NCI-H446 treated with DMSO at 0.1 percent for 48 hours (cell line): ENCODE measurements around the gene GSDME.
"Not testable (repeated sequence)": the region's sequence is repeated elsewhere in the genome, so short reads cannot be mapped to it uniquely, and the experiment has no call there.

Experiments
- DNase-seq: peaks from one replicate; lab custom pipeline; 2025; lab: John Stamatoyannopoulos, UW

GSDME gene

DNA sequence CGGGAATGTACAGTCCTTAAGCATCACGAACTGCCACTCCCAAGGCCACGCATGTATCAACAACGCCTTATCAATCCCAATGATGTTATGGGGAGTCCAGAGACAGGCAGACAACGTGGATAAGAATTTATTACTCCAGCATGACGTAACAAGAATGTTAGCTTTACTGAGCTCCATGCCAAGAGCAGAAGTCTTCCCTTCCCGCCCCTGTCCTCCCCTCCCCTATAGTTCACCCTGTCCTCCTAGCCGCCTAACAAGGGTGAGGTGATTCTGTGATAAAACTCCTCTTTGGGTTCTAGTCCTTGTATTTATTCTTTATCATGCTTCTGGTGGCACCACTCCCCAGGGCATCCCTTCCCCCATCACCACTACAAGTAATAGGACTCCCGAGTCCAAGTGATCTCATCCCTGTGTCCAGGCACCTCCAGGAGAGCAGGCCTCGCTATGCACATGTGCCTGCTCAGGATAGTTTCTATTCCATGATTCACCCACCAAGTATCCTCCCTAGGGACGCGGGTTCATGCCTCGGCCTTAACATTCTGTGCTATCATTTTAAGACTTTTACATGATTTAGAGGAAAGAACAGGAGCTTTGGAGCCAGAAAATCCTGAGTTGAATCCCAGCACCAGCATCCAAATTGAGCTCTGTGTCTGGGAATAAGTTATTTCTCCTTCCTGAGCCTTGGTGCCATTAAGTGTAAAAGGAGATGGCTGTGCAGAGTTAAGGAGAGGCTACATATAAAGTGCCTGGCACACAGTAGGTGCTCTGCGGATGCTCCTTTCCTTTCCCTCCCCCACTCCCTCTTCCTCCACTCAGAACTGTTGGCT is 15.4 kb downstream of the GSDME start:
- DNase-seq = no peak

DNA sequence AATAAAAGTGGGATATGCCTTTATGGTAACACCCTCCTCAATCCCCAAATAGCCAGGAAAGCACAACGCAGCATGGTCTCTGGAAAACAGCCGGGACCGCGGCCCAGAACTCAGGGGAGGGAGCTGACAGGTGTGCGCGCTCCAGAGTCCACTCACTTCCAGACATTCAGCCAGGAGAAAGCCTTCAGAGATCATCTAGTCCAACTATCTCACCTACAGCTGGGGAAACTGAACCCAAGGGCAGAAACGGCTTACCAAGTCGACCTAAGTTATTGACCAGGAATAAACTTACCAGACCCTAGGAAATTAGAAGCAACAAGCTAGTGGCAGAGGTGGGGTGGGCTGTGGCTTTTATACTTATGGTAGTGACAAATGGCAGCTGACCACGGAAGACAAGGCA is 16.4 kb downstream of the GSDME start:
- DNase-seq = no peak

DNA sequence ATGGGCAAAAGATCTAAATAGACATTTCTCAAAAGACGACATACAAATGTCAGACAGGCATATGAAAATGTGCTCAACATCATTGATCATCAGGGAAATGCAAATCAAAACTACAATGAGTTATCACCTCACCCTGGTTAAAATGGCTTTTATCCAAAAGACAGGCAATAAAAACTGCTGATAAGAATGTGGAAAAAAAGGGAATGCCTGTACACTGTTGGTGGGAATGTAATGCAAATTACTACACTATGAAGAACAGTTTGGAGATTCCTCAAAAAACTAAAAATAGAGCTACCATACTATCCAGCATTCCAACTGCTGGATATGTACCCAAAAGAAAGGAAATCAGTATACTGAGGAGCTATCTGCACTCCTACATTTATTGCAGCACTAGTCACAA is 18.0 kb downstream of the GSDME start:
- DNase-seq = no peak

DNA sequence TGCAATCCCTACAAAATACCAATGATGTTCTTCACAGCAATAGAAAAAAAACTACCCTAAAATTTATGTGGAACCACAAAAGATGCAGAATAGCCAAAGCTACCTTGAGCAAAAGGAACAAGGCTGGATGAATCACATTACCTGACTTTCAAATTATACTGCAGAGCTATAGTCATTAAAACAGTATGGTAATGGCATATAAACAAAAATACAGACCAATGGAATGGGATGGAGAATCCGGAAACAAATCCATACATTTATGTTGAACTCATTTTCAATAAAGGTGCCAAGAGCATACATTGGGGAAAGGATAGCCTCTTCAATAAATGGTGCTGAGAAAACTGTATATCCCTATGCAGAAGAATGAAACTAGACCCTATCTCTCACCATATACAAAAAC is 18.7 kb downstream of the GSDME start:
- no peak for DNase-seq

DNA sequence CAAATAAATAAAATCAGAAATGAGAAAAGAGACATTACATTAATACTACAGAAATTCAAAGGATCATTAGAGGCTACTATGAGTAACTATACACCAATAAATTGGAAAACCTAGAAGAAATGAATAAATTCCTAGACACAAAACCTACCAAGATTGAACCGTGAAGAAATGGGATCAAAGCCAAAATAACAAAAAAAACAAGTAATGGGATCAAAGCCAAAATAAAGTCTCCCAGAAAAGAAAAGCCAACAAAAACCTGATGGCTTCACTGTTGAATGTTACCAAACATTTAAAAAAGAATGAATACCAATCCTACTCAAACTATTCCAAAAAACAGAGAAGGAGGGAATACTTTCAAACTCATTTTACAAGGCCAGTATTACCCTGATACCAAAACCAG is 20.0 kb downstream of the GSDME start:
- DNase-seq = no peak

DNA sequence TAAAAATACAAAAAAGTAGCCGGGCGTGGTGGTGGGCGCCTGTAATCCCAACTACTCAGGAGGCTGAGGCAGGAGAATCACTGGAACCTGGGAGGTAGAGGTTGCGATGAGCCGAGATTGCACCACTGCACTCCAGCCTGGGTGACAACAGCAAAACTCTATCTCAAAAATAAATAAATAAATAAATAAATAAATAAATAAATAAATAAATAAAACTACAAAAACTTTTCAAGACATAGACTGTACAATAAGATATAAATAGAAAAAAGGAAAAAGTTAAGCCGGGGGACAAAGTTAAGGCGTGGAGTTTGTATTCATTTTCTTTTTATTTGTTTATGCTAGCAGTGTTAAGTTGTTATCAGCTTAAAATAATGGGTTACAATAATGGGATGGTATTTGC is 21.7 kb downstream of the GSDME start:
- not testable (repeated sequence) for DNase-seq

DNA sequence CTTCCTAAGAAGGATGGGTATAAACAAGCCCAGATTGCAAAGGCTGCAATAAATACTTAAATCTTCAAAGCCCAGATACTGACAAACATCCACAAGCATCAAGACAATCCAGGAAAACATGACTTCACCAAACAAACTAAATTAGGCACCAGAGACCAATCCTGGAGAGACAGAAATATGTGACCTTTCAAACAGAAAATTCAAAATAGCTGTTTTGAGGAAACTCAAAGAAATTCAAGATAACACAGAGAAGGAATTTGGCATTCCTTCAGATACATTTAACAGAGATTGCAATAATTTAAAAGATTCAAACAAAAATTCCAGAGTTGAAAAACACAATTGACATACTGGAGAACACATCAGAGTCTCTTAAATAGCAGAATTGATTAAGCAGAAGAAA is 23.0 kb downstream of the GSDME start:
- DNase-seq = no peak

DNA sequence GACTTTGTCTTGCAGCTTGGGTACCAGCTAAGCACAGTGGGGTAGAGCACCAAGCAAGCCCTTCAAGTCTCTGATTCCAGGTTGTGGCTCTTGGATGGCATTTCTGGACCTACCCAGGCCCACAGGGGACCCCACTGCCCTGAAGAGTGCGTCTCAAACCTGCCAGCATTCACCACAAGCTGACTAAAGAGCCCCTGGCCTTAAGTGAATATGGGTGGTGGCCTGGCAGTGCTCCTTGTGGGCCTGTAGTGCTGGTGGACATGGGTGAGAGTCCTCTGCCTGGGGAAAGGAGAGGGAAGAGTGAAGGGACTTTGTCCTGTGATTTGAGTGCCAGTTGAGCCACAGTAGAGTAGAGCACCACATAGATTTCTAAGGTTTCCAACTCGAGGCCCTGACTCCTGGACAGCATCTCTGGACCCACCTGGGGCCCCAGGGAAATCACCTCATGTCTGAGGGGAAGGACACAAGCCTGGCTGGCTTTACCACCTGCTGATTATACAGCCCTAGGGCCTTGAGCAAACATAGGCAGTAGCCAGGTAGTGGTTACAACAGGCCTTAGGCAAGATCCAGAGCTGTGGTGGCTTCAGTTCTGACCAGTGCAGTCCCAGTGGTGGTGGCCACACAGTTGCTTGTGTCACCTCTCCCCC is 23.7 kb downstream of the GSDME start:
- DNase-seq = no peak

DNA sequence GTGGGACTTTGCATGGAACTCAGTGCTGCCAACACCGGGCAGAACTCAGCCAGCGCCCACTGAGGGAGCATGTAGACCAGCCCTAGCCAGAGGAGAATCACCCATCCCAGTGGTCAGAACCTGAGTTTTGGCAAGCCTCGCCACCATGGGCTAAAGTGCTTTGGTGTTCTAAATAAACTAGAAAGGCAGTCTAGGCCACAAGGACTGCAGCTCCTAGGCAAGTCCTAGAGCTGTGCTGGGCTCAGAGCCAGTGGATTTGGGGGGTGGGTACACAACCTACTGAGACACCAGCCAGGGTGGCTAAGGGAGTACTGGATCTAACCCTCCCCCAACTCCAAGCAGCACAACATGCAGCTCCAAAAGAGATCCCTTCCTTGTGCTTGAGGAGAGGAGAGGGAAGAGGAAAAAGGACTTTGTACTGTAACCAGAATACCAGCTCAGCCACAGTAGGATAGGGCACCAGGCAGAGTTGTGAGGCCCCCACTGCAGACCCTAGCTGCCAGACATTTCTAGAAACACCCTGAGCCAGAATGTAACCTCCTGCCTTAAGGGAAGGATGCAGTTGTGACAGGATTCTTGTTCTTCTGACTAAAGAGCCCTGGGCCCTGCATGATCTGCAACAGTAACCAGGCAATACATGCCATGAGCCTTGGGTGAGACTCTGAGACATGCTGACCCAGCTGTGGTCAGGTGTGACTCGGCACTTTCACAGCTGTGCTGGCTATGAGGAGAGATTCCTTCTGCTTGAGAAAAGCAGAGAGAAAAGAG is 24.4 kb downstream of the GSDME start:
- no peak for DNase-seq

DNA sequence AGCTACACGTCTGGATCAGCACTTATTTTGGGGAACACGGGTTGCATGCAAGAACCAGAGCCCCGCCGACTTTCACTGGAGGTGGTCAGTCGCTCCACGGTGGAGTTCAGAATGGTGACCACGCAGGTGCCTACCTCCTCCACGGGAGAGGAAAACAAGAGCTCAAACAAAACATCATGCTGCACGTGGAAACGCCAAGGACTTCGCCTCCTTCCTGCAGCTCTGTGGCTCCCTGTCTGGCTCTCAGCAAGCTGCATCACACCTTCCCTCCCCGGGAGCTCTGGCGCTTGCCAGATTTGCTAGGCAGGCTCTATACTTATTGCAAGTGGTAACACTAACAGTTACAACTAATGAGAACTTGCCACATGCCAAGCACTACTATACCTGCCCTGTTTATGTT is 26.0 kb downstream of the GSDME start:
- DNase-seq = no peak

DNA sequence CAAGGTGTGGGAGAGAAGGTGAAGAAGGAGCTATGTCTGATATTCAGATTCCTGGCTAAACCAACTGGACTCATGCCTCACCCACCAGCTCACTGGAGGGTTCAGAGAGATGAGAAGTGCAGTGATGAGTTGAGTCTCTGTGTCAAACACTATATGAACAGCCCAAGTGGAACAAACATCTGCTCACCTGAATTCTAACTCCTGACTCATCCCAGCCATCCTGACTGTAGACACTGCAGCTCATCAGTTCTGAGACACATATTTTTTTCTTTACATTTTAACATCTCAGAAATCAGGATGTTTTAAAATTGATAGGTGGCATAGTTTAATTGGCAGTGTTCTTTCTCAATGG is 27.3 kb downstream of the GSDME start:
- DNase-seq = no peak

DNA sequence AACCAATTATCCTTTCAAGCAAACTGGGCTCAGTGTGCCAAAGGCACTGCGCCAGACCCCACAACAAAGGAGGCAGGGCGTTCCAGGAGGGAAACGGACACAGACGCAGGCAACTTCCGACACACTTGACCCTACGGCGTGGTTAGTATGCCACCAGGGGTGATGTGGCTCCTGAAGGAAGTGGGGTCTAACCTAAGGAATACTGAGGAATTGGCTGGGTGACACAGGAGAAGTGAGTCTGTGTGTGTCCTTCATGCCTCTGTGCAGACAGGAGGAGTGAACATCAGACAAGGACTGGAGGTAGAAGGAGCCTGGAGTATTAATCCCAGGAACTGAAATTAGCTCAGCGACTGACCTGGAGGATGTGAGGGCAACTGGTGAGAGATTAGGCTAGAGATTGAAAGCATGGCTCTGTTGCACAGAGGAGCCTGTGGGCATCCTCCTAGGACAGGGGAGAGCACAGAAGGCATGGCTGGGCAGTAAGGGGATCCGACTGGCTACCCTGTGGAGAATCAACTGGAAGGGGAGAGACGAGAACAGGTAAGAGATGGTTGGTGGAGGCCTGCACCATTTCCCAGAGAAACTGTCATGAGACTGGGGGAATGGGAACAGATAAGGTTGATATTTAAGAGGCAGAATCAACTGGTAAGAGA is 27.8 kb downstream of the GSDME start:
- no peak for DNase-seq

DNA sequence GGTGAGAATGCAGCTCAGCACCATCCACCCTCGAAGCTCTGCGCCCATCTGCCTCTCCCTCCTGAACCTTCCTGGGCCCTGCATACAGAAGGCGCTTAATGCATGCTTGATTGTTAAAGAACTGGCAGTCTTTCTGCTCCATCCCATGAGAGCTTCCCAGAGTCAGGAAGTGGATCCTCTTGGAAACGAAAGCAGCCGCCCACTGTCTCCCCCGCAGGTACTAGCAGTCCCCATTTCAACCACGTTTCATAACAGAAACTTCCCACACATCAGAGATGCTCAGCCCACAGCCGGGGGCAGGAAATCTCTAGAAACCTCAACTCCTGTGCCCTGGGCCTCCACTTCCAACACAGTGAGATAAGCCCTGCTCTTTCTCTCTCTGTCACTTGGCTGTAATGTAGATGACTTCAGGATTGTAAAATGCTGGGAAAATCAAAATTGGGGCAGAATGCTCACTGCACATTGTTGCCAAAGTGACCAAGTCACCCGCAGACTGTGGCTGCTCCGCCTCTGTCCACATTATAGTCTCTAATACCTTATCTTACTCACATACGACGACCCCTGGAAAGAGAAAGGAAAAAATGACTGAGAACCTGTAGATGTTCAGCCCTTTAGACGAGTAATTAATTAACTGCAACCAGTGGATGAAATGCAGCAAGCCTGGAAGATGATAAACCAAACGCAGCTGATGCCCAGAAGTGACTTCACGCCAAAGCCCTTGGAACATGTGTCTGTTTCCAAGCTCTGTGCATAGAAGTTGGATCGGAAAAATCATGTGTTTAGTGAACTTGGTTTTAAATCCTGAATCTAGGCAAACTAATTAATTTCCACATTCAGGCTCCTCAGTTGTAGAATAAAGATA is 28.5 kb downstream of the GSDME start:
- no peak for DNase-seq

DNA sequence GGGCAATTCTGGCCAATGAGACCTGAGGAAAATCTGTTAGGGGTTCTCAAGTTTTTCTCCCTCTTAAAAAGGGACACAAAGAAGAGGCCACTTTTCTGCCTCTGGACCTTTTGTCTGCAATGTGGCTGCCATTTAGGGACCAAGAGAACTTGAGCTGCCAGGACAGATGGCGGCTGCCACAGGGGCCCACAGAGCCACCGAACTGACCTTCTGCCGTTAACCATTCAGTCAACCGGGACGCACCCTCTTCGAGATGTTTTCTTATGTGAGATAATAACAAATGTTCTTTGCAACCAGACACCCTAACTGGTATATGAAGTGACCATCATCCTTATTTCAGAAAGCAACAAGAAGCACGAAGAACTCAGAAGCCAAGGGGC is 29.2 kb downstream of the GSDME start:
- DNase-seq = no peak

DNA sequence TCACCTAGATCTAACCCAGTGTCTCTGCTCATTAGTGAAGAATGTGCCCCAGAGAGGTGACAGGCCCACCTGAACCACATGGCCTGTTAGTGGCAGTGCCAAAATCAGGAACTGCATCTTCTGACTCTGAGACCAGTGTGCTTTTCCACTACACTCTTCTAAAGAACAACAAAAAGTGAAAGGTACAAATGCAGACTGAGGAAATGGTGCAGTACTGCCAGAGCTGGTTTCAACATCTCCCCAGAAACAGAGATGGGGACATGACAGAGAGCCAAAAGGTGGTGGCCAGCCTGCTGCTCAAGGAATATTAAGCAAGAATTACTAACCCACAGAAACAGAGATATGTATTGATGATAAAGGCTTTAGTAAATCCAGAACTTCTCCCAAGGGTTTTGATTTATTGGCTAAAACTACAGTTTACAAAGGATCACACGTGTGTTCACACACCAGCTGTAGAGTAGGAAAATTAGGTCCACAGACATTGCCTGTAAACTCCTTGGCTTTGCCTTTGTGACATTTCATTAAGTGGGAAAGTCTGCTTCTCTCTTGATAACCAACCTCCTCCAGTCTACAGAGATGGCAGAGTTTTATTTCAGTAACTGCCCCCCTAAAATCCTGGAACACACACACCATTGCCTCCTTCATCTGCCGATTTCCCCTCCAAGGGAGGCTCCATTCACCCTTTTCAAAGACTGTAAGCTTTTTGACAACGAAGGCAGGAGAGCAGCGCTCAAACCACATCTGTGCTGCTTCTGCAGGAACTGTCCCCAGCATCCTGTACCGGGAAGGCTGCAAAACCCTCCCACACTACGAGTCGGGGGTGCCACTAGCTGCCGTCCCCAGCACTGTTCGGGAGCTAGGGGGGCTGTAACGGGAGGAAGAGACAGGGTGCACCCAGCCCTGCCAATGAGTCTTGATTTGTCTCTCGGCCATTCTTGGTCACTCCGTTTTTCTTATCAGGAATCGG is 29.8 kb downstream of the GSDME start:
- no peak for DNase-seq

DNA sequence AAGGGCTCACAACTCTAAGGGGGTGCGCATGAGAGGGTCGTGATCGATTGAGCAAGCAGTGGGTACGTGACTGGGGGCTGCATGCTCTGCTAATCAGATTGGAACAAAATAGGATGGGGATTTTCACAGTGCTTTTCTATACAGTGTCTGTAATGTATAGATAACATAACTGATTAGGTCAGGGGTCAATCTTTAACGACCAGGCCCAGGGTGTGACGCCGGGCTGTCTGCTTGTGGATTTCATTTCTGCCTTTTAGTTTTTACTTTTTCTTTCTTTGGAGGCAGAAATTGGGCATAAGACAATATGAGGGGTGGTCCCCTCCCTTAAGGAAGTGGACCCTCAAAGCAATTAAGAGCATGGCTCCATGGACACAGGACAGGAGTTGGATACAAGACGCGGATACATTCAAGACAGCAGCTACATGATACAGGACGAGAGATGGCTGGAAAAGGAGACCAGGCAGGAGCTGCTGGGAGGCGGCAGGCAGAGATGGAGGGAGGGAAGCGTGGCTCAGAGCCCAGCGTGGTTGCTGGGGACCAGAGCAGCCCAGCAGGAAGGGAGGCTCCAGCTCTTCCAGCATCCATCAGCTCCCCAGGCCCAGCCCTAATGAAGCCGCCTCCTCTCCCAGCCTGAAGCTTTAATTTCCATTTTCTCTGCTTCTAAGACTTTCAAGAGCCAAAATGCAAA is 31.6 kb downstream of the GSDME start:
- DNase-seq = no peak

DNA sequence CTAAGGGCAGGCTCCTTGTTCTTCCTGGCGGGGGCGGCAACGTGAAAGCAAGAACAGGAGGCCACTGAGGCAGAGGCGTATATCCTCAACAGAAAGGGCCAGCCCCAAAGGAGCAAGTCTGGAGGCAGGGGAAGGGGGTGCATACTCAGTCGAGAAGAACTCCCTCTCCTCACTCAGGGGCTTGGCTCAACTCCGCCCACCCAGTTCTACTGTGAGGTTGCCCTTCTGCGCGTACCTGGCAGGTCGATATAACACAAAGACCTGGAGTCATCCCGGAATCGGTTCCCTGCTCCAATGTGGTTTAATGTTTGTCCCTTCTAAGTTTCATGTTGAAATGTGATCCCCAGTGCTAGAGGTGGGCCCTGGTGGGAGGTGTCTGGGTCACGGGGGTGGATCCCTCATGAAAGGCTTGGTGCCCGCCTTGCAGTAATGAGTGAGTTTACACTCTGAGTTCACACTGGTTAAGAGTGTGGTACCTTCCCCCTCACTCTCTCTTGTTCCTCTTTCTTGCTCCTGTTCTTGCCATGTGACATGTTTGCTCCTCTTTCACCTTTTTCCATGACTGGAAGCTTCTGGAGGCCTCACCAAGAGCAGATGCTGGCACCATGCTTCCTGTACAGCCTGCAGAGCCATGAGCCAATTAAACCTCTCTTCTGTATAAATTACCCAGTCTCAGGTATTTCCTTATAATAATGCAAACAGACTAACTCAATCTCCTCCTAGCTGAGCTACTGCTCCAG is 32.6 kb downstream of the GSDME start:
- DNase-seq = no peak

DNA sequence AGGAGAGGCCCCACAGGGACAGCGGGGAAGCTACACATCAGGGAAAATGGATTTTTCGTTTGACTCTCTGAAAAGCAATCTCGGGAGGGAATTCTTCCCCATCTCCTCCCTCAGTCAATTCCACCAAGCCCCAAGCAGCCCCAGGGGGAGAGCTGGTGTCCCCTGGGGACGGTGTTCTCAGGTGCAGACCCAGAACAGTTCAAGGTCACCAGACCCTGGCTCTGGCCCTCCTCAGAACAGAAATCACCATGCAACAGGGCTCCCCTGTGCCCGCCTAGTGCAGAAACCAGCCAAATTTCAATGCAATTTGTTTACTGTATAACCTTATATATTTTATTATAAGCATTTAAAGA is 34.1 kb downstream of the GSDME start:
- no peak for DNase-seq
